ENCODE data around the gene SRGAP1. TPM values are rescaled to one million over a fixed set of nuclear protein-coding genes. Genes with fewer than 3 reads are reported as not detected.

Gene SRGAP1
- total and polyA plus RNA-seq, 9 donors, result 2.8 to 17.9 (median 8.6) TPM

DNA sequence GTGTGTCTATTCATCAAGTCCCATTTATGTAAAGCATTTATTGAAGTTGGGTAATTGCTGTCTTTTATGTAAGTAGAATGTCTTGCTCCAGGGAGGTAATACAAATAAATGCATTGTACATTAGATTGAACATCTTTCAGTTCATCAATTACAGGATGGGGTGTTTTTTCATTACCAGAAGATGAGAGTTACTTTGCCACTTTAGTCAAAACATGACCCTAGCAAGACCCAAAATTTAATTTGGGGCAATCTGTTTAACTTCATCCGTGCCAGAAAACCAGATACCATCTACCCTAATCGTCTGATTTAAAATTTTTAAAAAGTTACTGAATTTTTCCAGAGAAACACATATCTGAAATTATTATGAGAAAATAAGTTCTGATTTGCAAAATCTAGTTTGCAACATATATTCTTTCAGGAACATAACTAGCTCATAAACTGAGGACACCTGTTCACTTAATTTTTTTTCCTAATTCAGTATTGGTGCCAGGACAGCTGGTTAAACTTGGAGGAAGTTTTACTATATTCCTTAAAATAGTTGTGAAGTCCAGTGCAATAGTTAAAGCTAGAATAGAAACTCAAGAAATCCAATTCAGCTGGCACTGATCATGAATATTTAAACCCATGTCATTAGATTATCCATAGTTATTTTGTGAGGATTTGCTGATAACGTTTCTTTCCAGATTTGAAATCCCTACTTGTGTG, 114.5 kb downstream of the SRGAP1 start:
- Histone ChIP-seq H3K36me3 (no peaks in the 10 kb centered on the region), H3K9me3 (no peaks in the 10 kb centered on the region), H3K4me3 (no peak overlapping the region), H3K4me1 (ENCODE audit: insufficient read depth) (peaks cover 3% of the 10 kb centered on the region), H3K27me3 (no peaks in the 10 kb centered on the region), H3K27ac (no peak overlapping the region)
- TF ChIP-seq EP300 (IDR thresholded peaks at IDR 0.05) (no peak), POLR2A (IDR thresholded peaks at IDR 0.05) (no peak)
- TF ChIP-seq, protein P1, sequence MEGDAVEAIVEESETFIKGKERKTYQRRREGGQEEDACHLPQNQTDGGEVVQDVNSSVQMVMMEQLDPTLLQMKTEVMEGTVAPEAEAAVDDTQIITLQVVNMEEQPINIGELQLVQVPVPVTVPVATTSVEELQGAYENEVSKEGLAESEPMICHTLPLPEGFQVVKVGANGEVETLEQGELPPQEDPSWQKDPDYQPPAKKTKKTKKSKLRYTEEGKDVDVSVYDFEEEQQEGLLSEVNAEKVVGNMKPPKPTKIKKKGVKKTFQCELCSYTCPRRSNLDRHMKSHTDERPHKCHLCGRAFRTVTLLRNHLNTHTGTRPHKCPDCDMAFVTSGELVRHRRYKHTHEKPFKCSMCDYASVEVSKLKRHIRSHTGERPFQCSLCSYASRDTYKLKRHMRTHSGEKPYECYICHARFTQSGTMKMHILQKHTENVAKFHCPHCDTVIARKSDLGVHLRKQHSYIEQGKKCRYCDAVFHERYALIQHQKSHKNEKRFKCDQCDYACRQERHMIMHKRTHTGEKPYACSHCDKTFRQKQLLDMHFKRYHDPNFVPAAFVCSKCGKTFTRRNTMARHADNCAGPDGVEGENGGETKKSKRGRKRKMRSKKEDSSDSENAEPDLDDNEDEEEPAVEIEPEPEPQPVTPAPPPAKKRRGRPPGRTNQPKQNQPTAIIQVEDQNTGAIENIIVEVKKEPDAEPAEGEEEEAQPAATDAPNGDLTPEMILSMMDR (IDR thresholded peaks at IDR 0.05), result no peak
- intact Hi-C loops (cut with DNase I), result no loop called here
- 64 to 81% (median 66%) methylated on average over 3 of the region's 3 CpGs for WGBS, 3 donors
- DNase-seq, result no peak

DNA sequence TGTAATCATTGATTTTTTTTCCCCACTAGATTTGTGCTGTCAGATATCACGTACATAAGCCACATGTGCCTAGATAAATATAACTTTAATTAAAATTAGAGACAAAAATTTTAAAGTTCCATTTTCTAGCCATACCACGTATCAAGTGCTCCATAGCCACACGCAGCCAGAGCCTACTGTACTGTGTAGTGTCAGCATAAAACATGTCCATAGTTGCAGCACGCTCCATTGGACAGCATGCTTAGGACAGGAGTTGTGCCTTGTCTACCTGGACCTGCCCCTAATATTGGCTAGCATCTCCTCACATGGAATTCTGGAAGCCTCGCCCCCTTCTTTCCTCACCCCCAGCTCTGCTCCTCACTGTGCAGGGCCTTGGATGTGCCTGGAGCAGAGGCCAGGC, 116.5 kb downstream of the SRGAP1 start:
- Histone ChIP-seq H3K4me3 (no peak overlapping the region), H3K27ac (no peak overlapping the region), H3K9me3 (no peaks in the 10 kb centered on the region), H3K27me3 (no peaks in the 10 kb centered on the region), H3K36me3 (no peaks in the 10 kb centered on the region), H3K4me1 (ENCODE audit: insufficient read depth) (peaks cover 6% of the 10 kb centered on the region)
- TF ChIP-seq, protein P1 (IDR thresholded peaks at IDR 0.05), result no peak
- TF ChIP-seq POLR2A (IDR thresholded peaks at IDR 0.05), result no peak
- no peak for TF ChIP-seq EP300 (IDR thresholded peaks at IDR 0.05)
- DNase-seq, result no peak
- 86 to 99% (median 96%) methylated on average over 5 of the region's 5 CpGs for WGBS, 3 donors
- intact Hi-C loops (cut with DNase I), result no loop called here

DNA sequence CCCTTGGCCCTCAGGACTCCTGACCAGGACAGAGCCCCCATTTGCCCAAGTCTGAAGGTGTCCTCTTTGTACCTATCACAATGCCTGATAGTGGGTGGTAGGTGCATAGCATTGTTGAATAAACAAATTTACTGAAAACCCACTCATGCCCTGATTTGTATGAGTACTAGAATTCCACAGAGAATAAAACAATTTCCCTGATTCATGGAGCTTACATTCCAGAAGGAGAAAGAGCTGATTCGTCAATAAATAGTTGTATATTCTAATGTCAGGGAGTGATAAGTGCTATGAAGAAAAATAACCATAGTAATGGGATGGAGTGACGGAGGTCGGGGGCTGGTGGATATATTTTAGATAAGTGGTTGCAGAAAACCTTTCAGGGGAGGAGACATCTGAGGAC, 117.0 kb downstream of the SRGAP1 start:
- H3K4me3 ChIP-seq, result no peak overlapping the region
- TF ChIP-seq POLR2A (IDR thresholded peaks at IDR 0.05), result no peak
- no peak for TF ChIP-seq EP300 (IDR thresholded peaks at IDR 0.05)
- TF ChIP-seq, protein P1 (IDR thresholded peaks at IDR 0.05), result no peak
- H3K27me3 ChIP-seq, result no peaks in the 10 kb centered on the region
- 66 to 77% (median 67%) methylated on average over 3 of the region's 3 CpGs for WGBS, 3 donors
- H3K9me3 ChIP-seq, result no peaks in the 10 kb centered on the region
- no peaks in the 10 kb centered on the region for H3K36me3 ChIP-seq
- no peak for DNase-seq
- no peak overlapping the region for H3K27ac ChIP-seq
- intact Hi-C loops (cut with DNase I), result no loop called here
- peaks cover 6% of the 10 kb centered on the region for H3K4me1 ChIP-seq (ENCODE audit: insufficient read depth)

DNA sequence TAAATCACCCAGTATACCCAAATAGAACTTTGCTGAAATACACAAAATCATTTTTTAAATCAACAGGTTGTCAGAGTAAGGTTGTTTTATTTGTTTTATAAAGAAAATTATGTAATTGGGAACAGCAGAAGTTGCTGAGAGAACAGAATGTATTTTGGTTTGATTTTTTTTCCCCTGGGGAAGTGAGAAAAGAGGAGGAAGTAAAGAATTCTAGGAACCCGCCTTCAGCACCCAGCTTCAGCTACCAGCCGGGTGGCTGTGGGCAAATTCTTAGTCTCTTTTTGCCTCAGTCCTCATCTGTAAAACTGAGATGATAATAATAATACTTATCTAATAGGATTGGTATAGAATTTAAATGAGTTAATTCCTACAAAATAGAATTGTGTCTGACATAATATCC, 119.4 kb downstream of the SRGAP1 start:
- no peak overlapping the region for H3K27ac ChIP-seq
- no peak for DNase-seq
- H3K4me1 ChIP-seq (ENCODE audit: insufficient read depth), result peaks cover 6% of the 10 kb centered on the region
- 71 to 80% (median 71%) methylated on average over 2 of the region's 2 CpGs for WGBS, 3 donors
- no peak overlapping the region for H3K4me3 ChIP-seq
- no peaks in the 10 kb centered on the region for H3K36me3 ChIP-seq
- H3K9me3 ChIP-seq, result no peaks in the 10 kb centered on the region
- intact Hi-C loops (cut with DNase I), result no loop called here
- H3K27me3 ChIP-seq, result no peaks in the 10 kb centered on the region
- TF ChIP-seq EP300 (IDR thresholded peaks at IDR 0.05) (no peak), POLR2A (IDR thresholded peaks at IDR 0.05) (no peak)
- TF ChIP-seq, protein P1 (IDR thresholded peaks at IDR 0.05), result no peak
